Breast epithelium (tissue), 4 donors: Measurements from ENCODE around the gene SPOP. TPM values are rescaled to one million over a fixed set of nuclear protein-coding genes. Genes with fewer than 3 reads are reported as not detected.

ENCODE experiments used
- DNase-seq, 2 donors: peaks; one replicate each; pipeline ENCODE4 v3.0.0-alpha.2; 2019; ENCODE audit warnings: low spot score in 2 of 2
- H3K27ac ChIP-seq, 2 donors: fragments of 200-600 bp; sonication (generic) in 1 of 2; one replicate each; pipeline ENCODE4 v1.5.1; 2016 to 2019; ENCODE audit warnings: mild to moderate bottlenecking in 1 of 2
- H3K27me3 ChIP-seq, 2 donors: fragments of 200-600 bp; sonication (generic) in 1 of 2; one replicate each; pipeline versions ENCODE4 v1.5.1 to v1.6.0; 2017 to 2019; ENCODE audit warnings: control low read depth in 1 of 2, mild to moderate bottlenecking in 1 of 2
- H3K36me3 ChIP-seq: fragments of 200-600 bp; one replicate; pipeline ENCODE4 v1.5.1; 2019
- H3K4me1 ChIP-seq, 2 donors: fragments of 200-600 bp; sonication (generic); one replicate each; pipeline ENCODE4 v1.5.1; 2016 to 2019; ENCODE audit warnings: control low read depth in 1 of 2
- H3K4me3 ChIP-seq, 3 donors: fragments of 200-600 bp; sonication (generic); 1 replicate in 2 of 3; 2 replicates in 1 of 3; pipeline ENCODE4 v1.5.1; 2016 to 2019; ENCODE audit warnings: mild to moderate bottlenecking in 3 of 3, moderate library complexity in 2 of 3
- H3K9me3 ChIP-seq, 2 donors: fragments of 200-600 bp; sonication (generic) in 1 of 2; one replicate each; pipeline ENCODE4 v1.5.1; 2016 to 2019; ENCODE audit warnings: control low read depth in 1 of 2
- CTCF ChIP-seq, 3 donors: fragments of 450-650 bp; IDR thresholded peaks; one replicate each; pipeline ENCODE4 v1.5.1; 2016 to 2017; ENCODE audit warnings: antibody characterized with exemption in 3 of 3, mild to moderate bottlenecking in 3 of 3, moderate library complexity in 3 of 3
- POLR2A ChIP-seq: fragments of 450-650 bp; IDR thresholded peaks from one replicate; pipeline ENCODE4 v1.6.1; 2016; ENCODE audit warnings: antibody characterized with exemption, mild to moderate bottlenecking, moderate library complexity
- POLR2AphosphoS5 ChIP-seq, 3 donors: sonication (generic); formaldehyde crosslinking; IDR thresholded peaks; one replicate each; pipeline ENCODE4 v1.6.1; 2017; ENCODE audit warnings: antibody characterized with exemption in 3 of 3
- intact Hi-C: fragments of 100-400 bp; cut with DNase I; formaldehyde crosslinking; loops from one replicate; pipeline ENCODE4 v1.15.1; 2023; ENCODE audit warnings: low total_unique reads
- total RNA-seq, 3 donors: library from RNA; depleted of rRNA; stranded (reverse); fragments of >200 nt; gene quantifications; one replicate each; pipeline ENCODE4 v1.1.0, GENCODE V29; 2016

Gene SPOP
- total RNA-seq, 3 donors from 2014 or later: 48.3 to 73.8 (median 55.4) TPM

DNA sequence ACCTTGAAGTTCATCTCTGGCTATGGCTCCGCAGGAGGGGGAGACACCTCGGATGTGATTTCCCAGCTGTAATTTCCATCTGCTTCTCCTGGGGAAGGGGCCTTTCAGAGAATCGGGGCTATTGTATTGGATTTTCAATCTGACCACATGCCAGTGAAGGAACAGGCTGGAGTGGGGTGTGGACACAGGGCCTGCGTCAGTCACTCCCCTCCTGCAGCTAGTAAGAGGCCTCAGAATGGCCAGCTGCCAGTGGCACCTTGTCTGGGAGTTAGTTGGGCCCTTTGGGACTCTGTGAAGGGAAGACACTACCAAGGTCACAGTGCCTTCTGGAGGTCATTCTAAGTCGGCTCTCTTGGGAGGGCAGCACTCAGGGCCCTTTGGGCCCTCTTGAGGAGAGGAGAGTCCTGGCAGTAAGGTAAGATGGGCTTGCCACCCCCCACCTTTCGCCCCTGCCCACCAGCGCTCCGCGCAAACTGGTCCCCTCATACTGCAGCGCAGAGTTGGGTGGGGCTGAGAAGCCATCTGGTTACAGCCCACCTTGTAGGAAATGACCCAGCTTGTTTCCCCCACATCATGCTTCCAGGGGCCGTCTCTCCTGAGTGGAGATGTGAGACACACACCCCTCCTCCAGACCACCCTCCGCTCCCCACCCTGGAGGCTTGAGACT is 96.8 kb downstream of the SPOP start:
- H3K9me3 ChIP-seq: no peaks in the 10 kb centered on the region
- H3K36me3 ChIP-seq: no peaks in the 10 kb centered on the region
- no peaks in the 10 kb centered on the region for H3K27me3 ChIP-seq
- intact Hi-C loops: no loop called here
- H3K4me3 ChIP-seq: no peak overlapping the region
- peaks cover 0 to 3% of the 10 kb centered on the region in 2 donors for H3K4me1 ChIP-seq
- no peak overlapping the region for H3K27ac ChIP-seq
- DNase-seq: no peak
- TF ChIP-seq POLR2AphosphoS5 (IDR thresholded peaks at IDR 0.05): no peak
- no peak for TF ChIP-seq CTCF (IDR thresholded peaks at IDR 0.05)
- TF ChIP-seq POLR2A: no peak

- Histone ChIP-seq H3K27ac (no peak overlapping the region), H3K9me3 (no peaks in the 10 kb centered on the region), H3K4me3 (no peak overlapping the region), H3K27me3 (no peaks in the 10 kb centered on the region), H3K36me3 (no peaks in the 10 kb centered on the region), H3K4me1 (peaks cover 0 to 10% of the 10 kb centered on the region in 2 donors)
- DNase-seq: no peak
- intact Hi-C loops: no loop called here
- TF ChIP-seq POLR2AphosphoS5 (IDR thresholded peaks at IDR 0.05) (no peak), CTCF (IDR thresholded peaks at IDR 0.05) (no peak), POLR2A (no peak)
Measured at GRCh38 chr17:49580055-49580721, 97.7 kb downstream of the SPOP start.

DNA sequence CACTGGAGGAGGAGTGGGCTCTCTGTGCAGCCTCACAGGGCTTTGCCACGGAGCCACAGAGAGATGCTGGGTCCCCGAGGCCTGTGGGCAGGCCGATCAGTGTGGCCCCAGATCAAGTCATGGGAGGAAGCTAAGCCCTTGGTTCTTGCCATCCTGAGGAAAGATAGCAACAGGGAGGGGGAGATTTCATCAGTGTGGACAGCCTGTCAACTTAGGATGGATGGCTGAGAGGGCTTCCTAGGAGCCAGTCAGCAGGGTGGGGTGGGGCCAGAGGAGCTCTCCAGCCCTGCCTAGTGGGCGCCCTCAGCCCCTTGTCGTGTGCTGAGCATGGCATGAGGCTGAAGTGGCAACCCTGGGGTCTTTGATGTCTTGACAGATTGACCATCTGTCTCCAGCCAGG is 98.4 kb downstream of the SPOP start:
- intact Hi-C loops: loop anchor here (10.0 kb wide), 1 partner anchor 275 kb away; no protein-coding TSS in a partner anchor
- no peaks in the 10 kb centered on the region for H3K9me3 ChIP-seq
- H3K27me3 ChIP-seq: no peaks in the 10 kb centered on the region
- DNase-seq: no peak
- H3K4me1 ChIP-seq: peaks cover 0 to 10% of the 10 kb centered on the region in 2 donors
- H3K4me3 ChIP-seq: no peak overlapping the region
- no peak for TF ChIP-seq CTCF (IDR thresholded peaks at IDR 0.05)
- no peak for TF ChIP-seq POLR2A
- no peak for TF ChIP-seq POLR2AphosphoS5 (IDR thresholded peaks at IDR 0.05)
- H3K36me3 ChIP-seq: no peaks in the 10 kb centered on the region
- no peak overlapping the region for H3K27ac ChIP-seq

DNA sequence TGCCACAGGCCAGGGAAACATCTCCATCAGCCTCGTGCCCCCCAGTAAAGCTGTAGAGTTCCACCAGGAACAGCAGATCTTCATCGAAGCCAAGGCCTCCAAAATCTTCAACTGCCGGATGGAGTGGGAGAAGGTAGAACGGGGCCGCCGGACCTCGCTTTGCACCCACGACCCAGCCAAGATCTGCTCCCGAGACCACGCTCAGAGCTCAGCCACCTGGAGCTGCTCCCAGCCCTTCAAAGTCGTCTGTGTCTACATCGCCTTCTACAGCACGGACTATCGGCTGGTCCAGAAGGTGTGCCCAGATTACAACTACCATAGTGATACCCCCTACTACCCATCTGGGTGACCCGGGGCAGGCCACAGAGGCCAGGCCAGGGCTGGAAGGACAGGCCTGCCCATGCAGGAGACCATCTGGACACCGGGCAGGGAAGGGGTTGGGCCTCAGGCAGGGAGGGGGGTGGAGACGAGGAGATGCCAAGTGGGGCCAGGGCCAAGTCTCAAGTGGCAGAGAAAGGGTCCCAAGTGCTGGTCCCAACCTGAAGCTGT is 98.9 kb downstream of the SPOP start:
- intact Hi-C loops: loop anchor here (10.0 kb wide), 1 partner anchor 276 kb away; no protein-coding TSS in a partner anchor
- Histone ChIP-seq H3K4me3 (no peak overlapping the region), H3K27ac (no peak overlapping the region), H3K27me3 (no peaks in the 10 kb centered on the region), H3K9me3 (no peaks in the 10 kb centered on the region), H3K4me1 (peaks cover 0 to 10% of the 10 kb centered on the region in 2 donors), H3K36me3 (no peaks in the 10 kb centered on the region)
- DNase-seq: no peak
- TF ChIP-seq POLR2AphosphoS5 (IDR thresholded peaks at IDR 0.05) (no peak), POLR2A (no peak), CTCF (IDR thresholded peaks at IDR 0.05) (no peak)

- H3K4me3 ChIP-seq: no peak overlapping the region
- no peak overlapping the region for H3K27ac ChIP-seq
Measured at GRCh38 chr17:49578414-49578813, 99.5 kb downstream of the SPOP start.

More at GRCh38 chr17:49578414-49578813, 99.5 kb downstream of the SPOP start:
- no peaks in the 10 kb centered on the region for H3K9me3 ChIP-seq
- intact Hi-C loops: loop anchor here (10.0 kb wide), 1 partner anchor 276 kb away; no protein-coding TSS in a partner anchor
- DNase-seq: no peak
- H3K36me3 ChIP-seq: no peaks in the 10 kb centered on the region
- H3K4me1 ChIP-seq: peaks cover 0 to 10% of the 10 kb centered on the region in 2 donors
- no peaks in the 10 kb centered on the region for H3K27me3 ChIP-seq
- TF ChIP-seq POLR2AphosphoS5 (IDR thresholded peaks at IDR 0.05) (no peak), POLR2A (no peak), CTCF (IDR thresholded peaks at IDR 0.05) (no peak)
